ENCODE results near the gene RCC1. TPM values are rescaled to one million over a fixed set of nuclear protein-coding genes. Genes with fewer than 3 reads are reported as not detected.
"Not testable (repeated sequence)": the region's sequence is repeated elsewhere in the genome, so short reads cannot be mapped to it uniquely, and the experiment has no call there.

Gene RCC1
- total RNA-seq, 1 experiment from 2014 or later: 61.2 TPM

- Histone ChIP-seq H3K9me3 (ENCODE audit: control insufficient read depth, insufficient read depth, low read depth, low read length) (no peaks in the 10 kb centered on the region), H3K4me3 (ENCODE audit: low read depth in 2 of 2, low read length in 2 of 2) (no peak overlapping the region), H3K27ac (ENCODE audit: low read length) (no peak overlapping the region), H3K4me1 (ENCODE audit: control insufficient read depth, insufficient read depth, low read length) (no peaks in the 10 kb centered on the region), H3K36me3 (ENCODE audit: control insufficient read depth, insufficient read depth, low read length) (no peaks in the 10 kb centered on the region; the same call in 1 of the 2 replicates), H3K27me3 (ENCODE audit: control insufficient read depth, insufficient read depth, low read length) (no peaks in the 10 kb centered on the region)
- DNase-seq (ENCODE audit: low read depth, low spot score) (no peak), ATAC-seq (no peak)
- ChIA-PET CTCF (no interaction called here), POLR2A (interaction anchor here (0.7 kb wide), 1 partner anchor 9 kb away, joined by 7 read pairs; no protein-coding TSS in a partner anchor)
- TF ChIP-seq TCF7L2 (IDR thresholded peaks at IDR 0.05; ENCODE audit: low read depth, low read length): no peak
- no peak for TF ChIP-seq REST (IDR thresholded peaks at IDR 0.05; ENCODE audit: insufficient read depth in 1 of 2, low read depth in 2 of 2, low read length in 1 of 2)
- no peak for TF ChIP-seq CTCF (IDR thresholded peaks at IDR 0.05)
- TF ChIP-seq POLR2AphosphoS5 (IDR thresholded peaks at IDR 0.05; ENCODE audit: low read depth, low read length): no peak
- TF ChIP-seq SIN3A (IDR thresholded peaks at IDR 0.05; ENCODE audit: borderline replicate concordance, insufficient read depth, low read depth, low read length): no peak
- intact Hi-C loops (cut with micrococcal nuclease; ENCODE audit: unreplicated experiment) (no loop called here), in situ Hi-C loops (cut with HindIII; ENCODE audit: low pct_unique_long_range_greater_than_20kb, low sequenced_read_pairs) (no loop called here)
- no TSS peak for BruUV-seq (replicated peaks)
Measured at GRCh38 chr1:28540651-28541050, 34.8 kb downstream of the RCC1 start.

- H3K27ac ChIP-seq (ENCODE audit: low read length); CTCF ChIA-PET; DNase-seq (ENCODE audit: low read depth, low spot score); in situ Hi-C loops (cut with HindIII; ENCODE audit: low pct_unique_long_range_greater_than_20kb, low sequenced_read_pairs); H3K4me1 ChIP-seq (ENCODE audit: control insufficient read depth, insufficient read depth, low read length); BruUV-seq (replicated peaks); H3K4me3 ChIP-seq (ENCODE audit: low read depth in 2 of 2, low read length in 2 of 2); H3K27me3 ChIP-seq (ENCODE audit: control insufficient read depth, insufficient read depth, low read length); H3K36me3 ChIP-seq (ENCODE audit: control insufficient read depth, insufficient read depth, low read length); H3K9me3 ChIP-seq (ENCODE audit: control insufficient read depth, insufficient read depth, low read depth, low read length); ATAC-seq; intact Hi-C loops (cut with micrococcal nuclease; ENCODE audit: unreplicated experiment): not testable (repeated sequence)
- 0 out of 2 replicates have a peak, but pooled peaks have one; percentile 30 for TF ChIP-seq POLR2AphosphoS5 (IDR thresholded peaks at IDR 0.05; ENCODE audit: low read depth, low read length)
- POLR2A ChIA-PET: interaction anchor here (0.6 to 0.9 kb wide), 5 partner anchors 8 to 341 kb away, joined by 3 to 17 read pairs (median 6); no protein-coding TSS in a partner anchor
Measured at GRCh38 chr1:28541414-28542015, 35.7 kb downstream of the RCC1 start.

GRCh38 chr1:28545246-28545628 is 39.4 kb downstream of the RCC1 start:
- H3K36me3 ChIP-seq (ENCODE audit: control insufficient read depth, insufficient read depth, low read length): no peaks in the 10 kb centered on the region
- ChIA-PET POLR2A (no interaction called here), CTCF (no interaction called here)
- in situ Hi-C loops (cut with HindIII; ENCODE audit: low pct_unique_long_range_greater_than_20kb, low sequenced_read_pairs) (no loop called here), intact Hi-C loops (cut with micrococcal nuclease; ENCODE audit: unreplicated experiment) (no loop called here)
- H3K4me3 ChIP-seq (ENCODE audit: low read depth in 2 of 2, low read length in 2 of 2): no peak overlapping the region
- no peaks in the 10 kb centered on the region for H3K9me3 ChIP-seq (ENCODE audit: control insufficient read depth, insufficient read depth, low read depth, low read length)
- ATAC-seq: no peak
- H3K27ac ChIP-seq (ENCODE audit: low read length): no peak overlapping the region
- no TSS peak for BruUV-seq (replicated peaks)
- no peaks in the 10 kb centered on the region for H3K27me3 ChIP-seq (ENCODE audit: control insufficient read depth, insufficient read depth, low read length)
- no peaks in the 10 kb centered on the region for H3K4me1 ChIP-seq (ENCODE audit: control insufficient read depth, insufficient read depth, low read length)
- no peak for DNase-seq (ENCODE audit: low read depth, low spot score)
- no peak for TF ChIP-seq SIN3A (IDR thresholded peaks at IDR 0.05; ENCODE audit: borderline replicate concordance, insufficient read depth, low read depth, low read length)
- TF ChIP-seq CTCF (IDR thresholded peaks at IDR 0.05): no peak
- TF ChIP-seq TCF7L2 (IDR thresholded peaks at IDR 0.05; ENCODE audit: low read depth, low read length): no peak
- no peak for TF ChIP-seq REST (IDR thresholded peaks at IDR 0.05; ENCODE audit: insufficient read depth in 1 of 2, low read depth in 2 of 2, low read length in 1 of 2)
- TF ChIP-seq POLR2AphosphoS5 (IDR thresholded peaks at IDR 0.05; ENCODE audit: low read depth, low read length): no peak

Data from Panc1 (cell line).